Stomach (tissue), 9 donors: ENCODE measurements around the gene NSD1. TPM values are rescaled to one million over a fixed set of nuclear protein-coding genes. Genes with fewer than 3 reads are reported as not detected.

Experiments
- DNase-seq, 2 donors: peaks; one replicate each; pipeline versions ENCODE4 v3.0.0 to v3.0.0-alpha.2; 2013 to 2019
- H3K27ac ChIP-seq, 5 donors: fragments of 200-600 bp in 4 of 5; sonication (generic) in 4 of 5; one replicate each; pipeline ENCODE4 v1.5.1; 2013 to 2019; ENCODE audit warnings: mild to moderate bottlenecking in 1 of 5, moderate library complexity in 1 of 5
- H3K27me3 ChIP-seq, 3 donors: fragments of 200-600 bp; sonication (generic); one replicate each; pipeline ENCODE4 v1.5.1; 2017 to 2019; ENCODE audit warnings: mixed run types in 1 of 3
- H3K36me3 ChIP-seq, 4 donors: fragments of 200-600 bp; sonication (generic); 1 replicate in 3 of 4; 2 replicates in 1 of 4; pipeline ENCODE4 v1.5.1; 2016 to 2019
- H3K4me1 ChIP-seq, 4 donors: fragments of 200-600 bp; sonication (generic); one replicate each; pipeline ENCODE4 v1.5.1; 2016 to 2019
- H3K4me3 ChIP-seq, 4 donors: fragments of 200-600 bp; sonication (generic) in 3 of 4; one replicate each; pipeline ENCODE4 v1.5.1; 2016 to 2019; ENCODE audit warnings: mild to moderate bottlenecking in 1 of 4
- H3K9me3 ChIP-seq, 4 donors: fragments of 200-600 bp; sonication (generic); one replicate each; pipeline ENCODE4 v1.5.1; 2016 to 2019
- EP300 ChIP-seq: sonication (generic); formaldehyde crosslinking; IDR thresholded peaks from one replicate; pipeline ENCODE4 v1.6.1; 2017; ENCODE audit warnings: antibody characterized with exemption
- POLR2A ChIP-seq, 4 donors: fragments of 450-650 bp; IDR thresholded peaks; one replicate each; pipeline ENCODE4 v1.6.1; 2016; ENCODE audit warnings: antibody characterized with exemption in 4 of 4, control low read depth in 2 of 4, mild to moderate bottlenecking in 1 of 4, moderate library complexity in 1 of 4
- POLR2AphosphoS5 ChIP-seq, 3 donors: sonication (generic); formaldehyde crosslinking; IDR thresholded peaks; one replicate each; pipeline ENCODE4 v1.6.1; 2016; ENCODE audit warnings: antibody characterized with exemption in 3 of 3
- WGBS, 5 donors: extraction: QIAGEN DNeasy Blood & Tissue Kit in 3 of 5; methylation state at CpG; one replicate each; pipeline versions ENCODE4 v1.1.5 to v1.1.7; 2013 to 2018; 5-methylcytosine and 5-hydroxymethylcytosine counted together
- intact Hi-C: fragments of 100-400 bp; cut with DNase I; formaldehyde crosslinking; loops from one replicate; pipeline ENCODE4 v1.15.1; 2023; ENCODE audit warnings: low total_unique reads
- polyA plus RNA-seq, 3 donors: library from polyadenylated mRNA; stranded (reverse); fragments of 200-250 nt; gene quantifications; one replicate each; pipeline ENCODE4 v1.2.3, GENCODE V29; 2013
- total RNA-seq, 5 donors: library from RNA; depleted of rRNA; stranded (reverse); fragments of >200 nt; gene quantifications; one replicate each; pipeline versions ENCODE4 v1.1.0 to v1.2.3, GENCODE V29; 2014 to 2016
- TF ChIP-seq, protein P1 (sequence below), 7 experiments: fragments of 450-650 bp in 4 of 7; fragments of 200-600 bp in 3 of 7; sonication (generic) in 3 of 7; IDR thresholded peaks; one replicate each; pipeline ENCODE4 v1.5.1; 2016 to 2019; ENCODE audit warnings: antibody characterized with exemption in 7 of 7, control low read depth in 2 of 7, mild to moderate bottlenecking in 1 of 7
- donor health status: healthy with polysubstance abuse.
- donor health status: Bipolar disorder and iron deficiency.
- donor health status: healthy.

The NSD1 gene
- total and polyA plus RNA-seq, 8 donors, result 5.1 to 69.9 (median 23.5) TPM

DNA sequence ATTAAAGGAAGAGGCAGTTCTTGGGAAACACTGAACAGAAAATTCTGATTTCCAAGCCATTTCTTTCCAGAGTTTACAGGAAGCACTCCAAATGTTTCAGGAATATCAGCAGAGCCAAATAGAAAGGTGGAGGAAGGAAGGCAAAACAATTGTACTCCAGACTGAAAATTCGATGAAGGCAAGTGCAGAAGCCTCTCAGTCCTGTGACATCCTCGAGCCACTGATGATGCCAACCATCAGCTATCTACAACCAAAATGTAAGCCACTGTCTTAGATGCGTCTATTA, 215.7 kb downstream of the NSD1 start:
- Histone ChIP-seq H3K4me3 (peak overlapping the region in 2 of 4 donors; percentile 3 to 99), H3K4me1 (peaks cover 32 to 73% (median 52%) of the 10 kb centered on the region in 4 donors), H3K27me3 (no peaks in the 10 kb centered on the region), H3K27ac (no peak overlapping the region), H3K9me3 (no peaks in the 10 kb centered on the region), H3K36me3 (peaks cover 3 to 48% (median 36%) of the 10 kb centered on the region in 4 donors)
- no peak for TF ChIP-seq POLR2A (IDR thresholded peaks at IDR 0.05)
- no peak for TF ChIP-seq POLR2AphosphoS5 (IDR thresholded peaks at IDR 0.05)
- TF ChIP-seq, protein P1, sequence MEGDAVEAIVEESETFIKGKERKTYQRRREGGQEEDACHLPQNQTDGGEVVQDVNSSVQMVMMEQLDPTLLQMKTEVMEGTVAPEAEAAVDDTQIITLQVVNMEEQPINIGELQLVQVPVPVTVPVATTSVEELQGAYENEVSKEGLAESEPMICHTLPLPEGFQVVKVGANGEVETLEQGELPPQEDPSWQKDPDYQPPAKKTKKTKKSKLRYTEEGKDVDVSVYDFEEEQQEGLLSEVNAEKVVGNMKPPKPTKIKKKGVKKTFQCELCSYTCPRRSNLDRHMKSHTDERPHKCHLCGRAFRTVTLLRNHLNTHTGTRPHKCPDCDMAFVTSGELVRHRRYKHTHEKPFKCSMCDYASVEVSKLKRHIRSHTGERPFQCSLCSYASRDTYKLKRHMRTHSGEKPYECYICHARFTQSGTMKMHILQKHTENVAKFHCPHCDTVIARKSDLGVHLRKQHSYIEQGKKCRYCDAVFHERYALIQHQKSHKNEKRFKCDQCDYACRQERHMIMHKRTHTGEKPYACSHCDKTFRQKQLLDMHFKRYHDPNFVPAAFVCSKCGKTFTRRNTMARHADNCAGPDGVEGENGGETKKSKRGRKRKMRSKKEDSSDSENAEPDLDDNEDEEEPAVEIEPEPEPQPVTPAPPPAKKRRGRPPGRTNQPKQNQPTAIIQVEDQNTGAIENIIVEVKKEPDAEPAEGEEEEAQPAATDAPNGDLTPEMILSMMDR (IDR thresholded peaks at IDR 0.05), result no peak
- no peak for TF ChIP-seq EP300
- DNase-seq, result no peak
- intact Hi-C loops, result no loop called here
- WGBS, 5 donors, result 49 to 60% (median 58%) methylated on average over 3 of the region's 3 CpGs

DNA sequence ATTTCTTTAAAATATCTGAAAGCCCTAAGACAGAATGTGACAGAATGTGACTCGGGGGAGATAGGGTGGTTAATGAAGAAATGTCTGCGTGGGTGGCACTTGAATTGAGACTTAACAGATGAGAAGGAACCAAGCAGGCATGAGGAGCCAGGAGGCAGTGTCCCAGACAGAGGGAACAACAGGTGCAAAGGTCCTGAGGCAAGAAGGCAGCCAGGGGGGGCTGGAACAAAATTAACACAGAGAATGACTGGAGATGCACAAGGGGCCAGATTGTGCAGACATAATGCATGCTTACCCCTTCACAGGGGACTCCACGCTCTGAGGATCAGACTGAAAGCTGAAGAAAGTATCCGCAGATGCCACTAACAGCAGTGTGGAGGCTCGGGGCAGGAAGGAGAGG, 216.2 kb downstream of the NSD1 start:
- Histone ChIP-seq H3K9me3 (no peaks in the 10 kb centered on the region), H3K4me1 (peaks cover 32 to 73% (median 52%) of the 10 kb centered on the region in 4 donors), H3K36me3 (peaks cover 3 to 44% (median 32%) of the 10 kb centered on the region in 4 donors), H3K27me3 (no peaks in the 10 kb centered on the region), H3K27ac (no peak overlapping the region), H3K4me3 (peak overlapping the region in 3 of 4 donors; percentile 92 to 99 (median 99))
- intact Hi-C loops, result no loop called here
- 63 to 75% (median 72%) methylated on average over 5 of the region's 5 CpGs for WGBS, 5 donors
- TF ChIP-seq, protein P1 (IDR thresholded peaks at IDR 0.05), result no peak
- no peak for TF ChIP-seq POLR2A (IDR thresholded peaks at IDR 0.05)
- no peak for TF ChIP-seq EP300
- no peak for TF ChIP-seq POLR2AphosphoS5 (IDR thresholded peaks at IDR 0.05)
- DNase-seq, result no peak

Other genes starting within 250 kb of the NSD1 start
- 100 to 1,000 TPM in 1 of 5 donors, 1 to 10 TPM in 2, not detected in 2; 2.6 to 145 (median 3.9) TPM for gene HK3, start 234.4 kb upstream of the NSD1 start, total RNA-seq
- 1 to 10 TPM; 1.6 to 6.9 (median 4.6) TPM for gene HK3, start 234.4 kb upstream of the NSD1 start, polyA plus RNA-seq
- gene UIMC1, start 127.0 kb upstream of the NSD1 start, total RNA-seq, result 10 to 100 TPM; 11.6 to 81.7 (median 44.5) TPM
- 10 to 100 TPM; 17.9 to 27.3 (median 23.8) TPM for gene UIMC1, start 127.0 kb upstream of the NSD1 start, polyA plus RNA-seq
- gene ZNF346, start 111.1 kb upstream of the NSD1 start, total RNA-seq, result 100 to 1,000 TPM in 1 of 5 donors, 10 to 100 TPM in 4; 14.7 to 122 (median 25.7) TPM
- 1 to 10 TPM; 4.7 to 5.3 (median 5.0) TPM for gene ZNF346, start 111.1 kb upstream of the NSD1 start, polyA plus RNA-seq
- gene FGFR4, start 46.9 kb upstream of the NSD1 start, total RNA-seq, result 100 to 1,000 TPM in 1 of 5 donors, 10 to 100 TPM in 3, 1 to 10 TPM in 1; 4.1 to 145 (median 11.0) TPM
- 10 to 100 TPM in 2 of 3 donors, 1 to 10 TPM in 1; 5.2 to 17.0 (median 15.9) TPM for gene FGFR4, start 46.9 kb upstream of the NSD1 start, polyA plus RNA-seq
- gene RAB24, start 169.9 kb downstream of the NSD1 start, total RNA-seq, result 10 to 100 TPM in 4 of 5 donors, 1 to 10 TPM in 1; 1.8 to 87.2 (median 12.3) TPM
- gene RAB24, start 169.9 kb downstream of the NSD1 start, polyA plus RNA-seq, result 10 to 100 TPM; 31.5 to 65.3 (median 33.7) TPM
- 100 to 1,000 TPM in 3 of 5 donors, 10 to 100 TPM in 2; 82.4 to 201 (median 127) TPM for gene PRELID1, start 170.0 kb downstream of the NSD1 start, total RNA-seq
- 100 to 1,000 TPM; 140 to 177 (median 171) TPM for gene PRELID1, start 170.0 kb downstream of the NSD1 start, polyA plus RNA-seq
- gene MXD3, start 178.1 kb downstream of the NSD1 start, total RNA-seq, result 10 to 100 TPM in 4 of 5 donors, 1 to 10 TPM in 1; 6.8 to 86.9 (median 25.0) TPM
- 10 to 100 TPM in 2 of 3 donors, 1 to 10 TPM in 1; 7.6 to 17.8 (median 15.0) TPM for gene MXD3, start 178.1 kb downstream of the NSD1 start, polyA plus RNA-seq
- 100 to 1,000 TPM in 3 of 5 donors, 10 to 100 TPM in 2; 73.5 to 621 (median 187) TPM for gene LMAN2, start 217.9 kb downstream of the NSD1 start, total RNA-seq
- 100 to 1,000 TPM in 1 of 3 donors, 10 to 100 TPM in 2; 92.9 to 135 (median 98.0) TPM for gene LMAN2, start 217.9 kb downstream of the NSD1 start, polyA plus RNA-seq
- 100 to 1,000 TPM in 1 of 5 donors, 10 to 100 TPM in 1, 1 to 10 TPM in 2, not detected in 1; 4.2 to 100 (median 12.5) TPM for gene RGS14, start 224.2 kb downstream of the NSD1 start, total RNA-seq
- gene RGS14, start 224.2 kb downstream of the NSD1 start, polyA plus RNA-seq, result 10 to 100 TPM; 19.0 to 34.3 (median 26.9) TPM